Fibroblast of peridontal ligament (primary cell): ENCODE results near the gene CISD1.

Experiments
- DNase-seq: peaks from one replicate; pipeline ENCODE4 v3.0.0-alpha.2; 2010; ENCODE audit errors: extremely low read depth

Gene CISD1

DNA sequence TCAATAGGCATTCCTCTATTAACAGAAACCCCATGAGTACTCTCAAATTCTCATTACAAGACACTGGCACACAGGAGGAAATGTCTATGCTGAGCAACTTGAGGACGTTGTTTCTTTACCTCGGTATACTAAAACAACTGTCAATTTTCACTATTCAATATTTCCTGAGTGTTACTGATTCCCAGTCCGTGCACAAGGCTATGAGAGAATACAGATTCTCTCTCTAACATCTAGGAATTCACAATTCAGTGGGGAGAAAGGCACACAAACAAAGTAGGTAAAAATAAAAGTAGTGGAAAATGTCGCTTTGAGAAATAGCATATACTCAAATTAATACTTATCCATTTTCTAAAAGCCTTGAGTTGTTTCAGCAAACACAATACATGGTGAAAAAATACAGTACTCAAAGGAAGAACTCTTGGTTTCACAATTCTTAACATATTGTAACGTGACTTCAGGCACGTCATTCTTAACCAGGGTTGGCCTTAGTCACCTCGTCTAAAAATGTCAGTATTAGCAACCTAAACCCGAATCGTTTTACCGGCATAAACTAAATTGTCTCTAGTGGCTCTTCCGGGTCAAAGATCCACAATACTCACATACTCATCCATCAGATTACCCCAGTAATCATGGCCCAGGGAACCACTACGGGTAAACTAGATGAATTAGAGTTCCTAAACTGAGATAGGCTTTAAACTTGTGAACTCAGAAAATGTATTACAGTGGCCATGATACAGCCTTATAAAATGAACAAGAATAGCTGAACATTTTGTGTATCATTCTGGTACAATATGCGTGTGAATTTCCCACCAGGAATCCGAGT, 2.7 kb upstream of the CISD1 start:
- DNase-seq = peak; percentile 75

- DNase-seq = peak; percentile 78
These were observed 1.9 kb upstream of the CISD1 start for GRCh38 chr10:58266826-58267712.

- peak; percentile 72 for DNase-seq
These were observed 1.1 kb upstream of the CISD1 start, which contains the start of gene IPMK for GRCh38 chr10:58267713-58268453. Gene IPMK, minus strand, starts transcription at chr10:58267894. Its CDS starts 283 bp downstream, at chr10:58267611.

DNA sequence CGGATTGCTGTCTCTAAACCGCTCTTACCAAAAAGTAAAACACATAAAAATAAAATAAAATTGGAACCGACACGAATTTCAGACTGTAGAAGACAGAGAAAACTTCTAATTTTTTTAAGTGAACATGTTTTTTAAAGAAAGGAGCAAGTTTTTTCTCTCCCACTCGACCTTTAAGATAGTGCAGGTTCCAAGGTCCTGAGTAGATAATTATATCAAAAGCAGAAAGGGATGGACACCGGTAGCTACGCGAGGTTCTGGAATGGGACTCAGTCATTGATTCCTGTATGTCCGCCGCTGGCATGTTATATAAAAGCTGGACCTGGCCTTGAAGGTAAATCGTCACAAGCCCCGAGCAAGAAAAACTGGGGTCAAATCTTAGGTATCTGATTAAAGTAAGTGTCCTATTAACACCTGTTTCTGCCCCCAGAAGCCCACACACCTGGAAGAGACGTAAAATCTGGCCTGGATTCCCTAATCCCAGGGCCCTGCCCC, 462 bp upstream of the CISD1 start:
- DNase-seq = no peak

GRCh38 chr10:58269782-58270290, 874 bp downstream of the CISD1 start:
- DNase-seq = no peak

DNA sequence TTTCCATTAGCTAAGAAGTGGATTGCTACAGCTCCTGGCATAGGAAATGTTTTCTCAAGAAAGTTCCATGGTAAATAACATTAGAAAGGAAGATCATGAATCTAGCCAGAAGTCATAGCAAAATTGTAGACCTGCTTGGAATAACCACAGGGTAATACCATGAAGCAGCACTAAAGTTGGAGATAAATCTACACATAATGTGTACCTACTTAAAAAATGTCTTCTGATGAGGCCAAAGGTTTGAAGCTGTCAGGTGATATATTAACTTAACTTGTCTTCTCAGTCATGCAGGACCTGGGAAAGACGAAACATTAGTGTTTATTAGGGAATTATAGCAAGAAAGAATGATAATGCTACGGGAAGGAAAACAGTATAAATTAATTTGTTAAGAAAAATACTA, 6.3 kb downstream of the CISD1 start:
- DNase-seq = no peak

GRCh38 chr10:58275908-58276307, 6.9 kb downstream of the CISD1 start:
- DNase-seq = peak; percentile 45

- DNase-seq = no peak
These were observed 9.5 kb downstream of the CISD1 start for GRCh38 chr10:58278274-58278961.

DNA sequence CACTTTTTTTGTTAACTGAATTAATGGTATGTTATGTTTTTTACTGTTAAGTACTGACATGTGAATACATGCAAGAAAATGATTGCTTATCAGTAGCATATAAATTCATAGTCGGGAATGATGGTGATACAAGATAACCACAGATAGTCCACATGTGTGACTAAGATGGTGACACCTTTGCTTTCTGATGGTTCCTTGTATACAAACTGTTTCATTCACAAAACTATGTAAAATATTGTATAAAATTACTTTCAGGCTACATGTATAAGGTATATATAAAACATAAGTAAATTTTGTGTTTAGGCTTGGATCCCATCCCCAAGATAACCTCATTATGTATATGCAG, 10.0 kb downstream of the CISD1 start:
- DNase-seq = no peak

DNA sequence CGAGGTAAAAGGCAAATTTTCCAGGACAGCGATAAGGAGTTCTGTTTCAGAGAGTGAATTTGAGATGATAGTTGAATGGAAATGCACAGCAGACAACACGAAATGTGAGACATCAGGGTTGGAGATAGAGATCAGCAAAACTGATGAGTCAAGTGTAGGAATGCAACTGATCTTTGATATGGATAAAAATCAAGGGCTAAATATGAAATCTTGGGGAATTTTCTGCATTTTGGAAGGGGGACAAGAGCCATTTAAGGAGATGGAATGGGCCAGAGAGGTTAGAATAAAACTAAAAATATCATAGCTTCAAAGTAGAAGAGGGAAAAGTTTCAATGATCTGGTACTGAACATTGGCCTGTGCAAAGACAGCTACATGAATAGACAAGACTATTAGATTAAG, 11.5 kb downstream of the CISD1 start:
- DNase-seq = no peak

DNA sequence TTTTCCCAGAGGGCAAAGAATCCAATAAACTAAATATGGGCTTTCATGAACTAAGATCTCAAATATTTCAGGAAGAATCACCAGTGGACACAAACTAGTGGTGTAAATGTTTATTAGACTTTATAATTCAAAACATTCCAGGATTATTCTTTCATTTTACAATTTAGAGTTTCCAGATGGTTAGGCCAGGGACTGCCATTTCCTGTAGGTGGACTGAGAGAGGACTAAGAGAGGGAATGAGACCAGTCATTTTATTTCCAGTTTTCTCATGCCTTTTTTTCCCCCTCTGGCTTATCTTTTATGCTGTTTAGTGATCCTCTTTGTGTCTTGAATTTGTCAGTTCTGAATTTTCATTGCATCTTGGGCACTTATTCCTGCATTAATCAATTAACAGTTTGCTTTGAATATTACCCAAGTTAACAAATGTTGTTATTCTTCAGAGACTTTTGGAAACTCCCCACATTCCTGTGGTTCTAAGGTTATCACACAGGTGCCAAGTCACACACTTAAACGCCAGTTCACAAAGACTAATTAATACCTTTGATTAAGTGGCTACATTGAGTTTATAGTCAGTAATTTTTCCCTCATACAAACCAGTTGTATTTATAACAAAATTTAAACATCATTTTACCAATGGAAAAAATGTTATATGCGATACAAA, 12.3 kb downstream of the CISD1 start:
- DNase-seq = no peak

DNA sequence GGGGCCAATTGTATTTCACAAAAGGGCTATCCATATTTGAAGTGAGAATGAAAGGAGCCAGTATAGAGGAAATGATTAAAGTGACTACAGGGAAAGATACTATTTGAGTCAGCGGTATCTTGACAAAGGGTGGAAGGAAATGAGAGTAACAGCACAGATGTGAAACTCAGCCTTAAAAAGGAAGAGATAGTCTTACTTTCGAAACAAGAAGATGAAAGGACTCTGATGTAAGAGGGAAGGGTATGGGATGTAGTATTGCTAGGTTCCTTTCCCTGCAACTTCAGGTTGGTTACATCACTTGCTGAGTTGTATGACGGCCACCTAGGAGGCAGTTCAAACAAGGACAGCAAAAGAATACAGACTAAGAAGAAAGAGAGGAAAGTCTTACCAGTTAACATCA, 13.7 kb downstream of the CISD1 start:
- no peak for DNase-seq

- DNase-seq = peak; percentile 79
These were observed 22.7 kb downstream of the CISD1 start for GRCh38 chr10:58291538-58292174.

DNA sequence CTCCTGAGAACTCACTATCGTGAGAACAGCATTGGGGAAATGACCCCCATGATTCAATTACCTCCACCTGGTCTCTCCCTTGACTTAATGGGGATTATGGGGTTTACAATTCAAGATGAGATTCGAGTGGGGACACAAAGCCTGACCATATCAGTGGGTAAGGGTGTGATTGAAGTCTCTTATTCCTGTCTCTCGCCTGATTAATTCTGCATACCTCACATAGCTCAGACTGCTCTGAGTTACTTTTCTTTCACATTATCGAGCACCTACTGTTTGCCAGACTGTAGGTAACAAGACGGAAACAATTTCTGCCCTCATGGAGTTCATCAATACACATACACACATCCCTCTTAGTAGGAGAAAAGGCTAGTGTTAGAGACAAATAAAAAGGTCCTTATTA, 25.0 kb downstream of the CISD1 start:
- no peak for DNase-seq

GRCh38 chr10:58299580-58299979, 30.6 kb downstream of the CISD1 start:
- peak; percentile 68 for DNase-seq

- DNase-seq = no peak
These were observed 31.7 kb downstream of the CISD1 start for GRCh38 chr10:58300676-58301075.

- no peak for DNase-seq
These were observed 33.3 kb downstream of the CISD1 start for GRCh38 chr10:58302254-58302653.

DNA sequence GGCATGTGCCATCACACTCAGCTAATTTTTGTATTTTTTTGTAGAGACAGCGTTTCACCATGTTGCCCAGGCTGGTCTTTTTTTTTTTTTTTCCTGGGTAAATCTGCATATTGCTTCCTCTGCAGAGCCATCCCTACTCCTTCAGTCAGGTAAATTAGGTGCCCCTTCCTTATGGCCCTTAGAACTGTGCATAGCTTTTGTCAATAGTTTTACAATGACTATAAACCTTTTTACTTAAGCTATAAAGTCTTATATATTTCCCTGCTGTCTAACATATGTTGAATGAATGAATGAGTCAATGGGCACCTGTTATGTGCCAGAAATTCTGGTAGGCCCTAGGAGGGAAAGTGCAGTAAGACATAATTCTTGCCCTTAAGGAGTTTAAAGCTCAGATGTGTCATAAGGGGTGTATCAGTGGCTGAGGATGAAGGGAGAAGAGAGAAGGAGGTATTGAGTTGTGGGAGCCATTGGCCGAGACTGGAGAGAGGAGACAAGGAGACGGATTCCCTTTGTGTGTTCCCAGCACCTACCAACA, 35.2 kb downstream of the CISD1 start:
- no peak for DNase-seq

DNA sequence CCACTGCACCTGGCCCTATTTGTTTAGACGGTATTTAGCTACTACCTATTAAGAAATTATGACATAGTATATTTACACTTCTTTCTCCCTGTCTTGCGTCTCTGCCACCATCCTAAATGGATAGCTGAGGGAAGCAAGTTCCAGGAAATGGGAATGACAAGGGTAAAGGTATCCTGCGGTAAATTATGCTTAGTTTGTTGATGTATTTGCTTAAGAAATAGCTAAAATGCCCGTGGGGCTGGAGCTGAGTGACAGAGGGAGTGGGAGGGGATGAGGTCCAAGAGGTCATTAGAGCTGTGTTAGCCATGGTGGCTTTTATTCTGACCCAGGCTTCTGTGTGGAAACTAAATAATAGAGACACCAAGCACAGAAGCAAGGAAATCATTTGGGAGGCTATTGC, 36.9 kb downstream of the CISD1 start:
- no peak for DNase-seq

GRCh38 chr10:58307676-58308075, 38.7 kb downstream of the CISD1 start:
- DNase-seq = no peak
